ENCODE data around the gene TRIM13.

DNA sequence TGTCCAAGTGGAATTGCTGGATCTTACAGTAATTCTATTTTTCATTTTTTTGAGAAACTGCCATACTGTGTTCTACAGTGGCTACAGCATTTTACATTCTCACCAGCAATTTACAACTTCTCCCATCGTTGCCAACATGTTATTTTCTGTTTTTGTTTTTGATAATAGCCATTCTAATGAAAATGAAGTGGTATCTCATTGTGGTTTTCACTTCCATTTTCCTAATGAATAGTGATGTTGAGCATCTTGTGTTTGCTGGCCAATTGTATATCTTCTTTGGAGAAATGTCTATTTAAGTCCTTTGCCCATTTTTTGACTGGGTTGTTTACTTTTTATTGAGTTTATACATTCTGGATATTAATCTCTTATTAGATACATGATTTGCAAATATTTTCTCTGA, 57.0 kb downstream of the TRIM13 start:
- TF ChIP-seq MAX (IDR thresholded peaks at IDR 0.05) (no peak), YY1 (IDR thresholded peaks at IDR 0.05; ENCODE audit: low read depth) (no peak), RAD21 (IDR thresholded peaks at IDR 0.05; ENCODE audit: low read depth) (no peak), EP300 (IDR thresholded peaks at IDR 0.05; ENCODE audit: borderline replicate concordance) (no peak), EGR1 (IDR thresholded peaks at IDR 0.05) (no peak), CEBPB (IDR thresholded peaks at IDR 0.05) (no peak), FOXM1 (IDR thresholded peaks at IDR 0.05; ENCODE audit: borderline replicate concordance, low read depth) (no peak)

Measured in Ishikawa (cell line).